HG02763 (cell line): ENCODE data around the gene NOD2.
A peak's percentile ranks its signal among the peaks of the same experiment; 100 is the strongest.

Experiments used
- ATAC-seq: cut with Tn5 transposase; IDR thresholded peaks from one replicate; pipeline ENCODE4 v1.9.1; 2021; ENCODE audit warnings: mild to moderate bottlenecking, moderate library complexity; ENCODE audit not compliant: unreplicated experiment

The NOD2 gene

DNA sequence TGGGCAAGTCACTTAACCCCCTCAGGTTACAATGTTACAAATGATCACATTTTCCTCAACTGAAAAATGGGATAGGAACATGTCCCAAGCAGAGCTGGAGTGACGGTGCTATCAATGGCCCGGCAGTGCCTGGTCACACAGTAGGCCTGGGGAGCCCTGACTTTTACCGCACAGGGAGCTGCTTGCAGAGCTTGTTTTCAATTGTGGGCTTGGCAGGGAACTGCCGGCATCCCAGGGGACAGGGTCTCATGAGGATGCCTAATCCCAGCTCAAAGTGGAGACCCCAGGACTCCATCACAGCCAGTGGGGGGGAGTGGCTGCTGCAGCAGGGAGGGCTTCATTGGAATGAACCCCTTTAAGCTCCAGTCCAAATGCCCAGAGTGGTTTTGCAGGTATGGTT lies 23.7 kb upstream of the NOD2 start:
- ATAC-seq = no peak

DNA sequence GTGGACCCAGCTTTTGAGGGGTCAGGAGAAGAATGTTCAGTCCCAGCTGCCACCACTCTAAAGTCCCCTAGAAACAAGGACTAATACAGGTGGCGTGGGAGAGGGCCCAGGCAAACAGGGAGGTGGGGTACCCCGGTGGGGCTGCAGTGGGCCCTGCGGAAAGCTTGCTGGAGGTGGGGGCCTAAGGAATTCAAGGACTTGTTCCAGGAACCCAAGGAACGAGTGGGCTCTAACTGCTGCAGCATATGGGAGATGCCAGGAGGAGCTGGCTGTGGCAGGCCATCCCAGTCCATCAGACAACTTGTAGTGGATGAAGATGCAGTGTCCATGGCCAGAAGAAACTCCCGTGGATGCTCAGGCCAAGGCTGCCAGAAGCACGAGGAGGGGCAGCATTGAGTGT lies 22.9 kb upstream of the NOD2 start:
- no peak for ATAC-seq

DNA sequence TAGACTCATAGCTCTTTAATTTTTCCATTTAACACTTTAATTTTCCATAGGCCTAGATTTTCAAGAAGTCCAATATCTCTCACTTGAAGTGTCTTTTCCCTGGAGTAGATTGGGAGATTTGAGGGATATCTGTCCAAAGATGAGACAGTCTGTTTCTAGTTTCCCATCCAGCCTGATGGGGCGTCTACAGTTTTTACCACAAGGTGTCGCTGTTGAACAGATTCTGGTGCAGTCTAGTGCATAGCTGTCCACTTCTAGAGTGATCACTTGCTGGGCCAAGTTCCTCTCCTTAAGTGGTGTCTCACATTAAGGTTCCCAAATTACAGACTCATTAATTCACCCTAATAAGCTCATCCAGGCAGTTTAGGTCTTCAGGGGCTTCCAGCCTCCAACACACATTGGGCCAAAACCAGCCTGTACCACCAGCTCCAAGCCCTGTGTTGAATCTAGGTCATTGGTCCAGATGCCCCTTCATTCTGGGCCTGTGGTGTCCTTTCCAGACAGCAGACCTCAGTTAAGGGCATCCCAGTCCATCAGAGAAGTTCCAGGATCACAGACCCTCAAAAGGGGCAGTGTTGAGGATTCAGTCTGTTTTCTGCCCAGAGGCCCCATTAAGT lies 21.7 kb upstream of the NOD2 start:
- ATAC-seq = no peak

DNA sequence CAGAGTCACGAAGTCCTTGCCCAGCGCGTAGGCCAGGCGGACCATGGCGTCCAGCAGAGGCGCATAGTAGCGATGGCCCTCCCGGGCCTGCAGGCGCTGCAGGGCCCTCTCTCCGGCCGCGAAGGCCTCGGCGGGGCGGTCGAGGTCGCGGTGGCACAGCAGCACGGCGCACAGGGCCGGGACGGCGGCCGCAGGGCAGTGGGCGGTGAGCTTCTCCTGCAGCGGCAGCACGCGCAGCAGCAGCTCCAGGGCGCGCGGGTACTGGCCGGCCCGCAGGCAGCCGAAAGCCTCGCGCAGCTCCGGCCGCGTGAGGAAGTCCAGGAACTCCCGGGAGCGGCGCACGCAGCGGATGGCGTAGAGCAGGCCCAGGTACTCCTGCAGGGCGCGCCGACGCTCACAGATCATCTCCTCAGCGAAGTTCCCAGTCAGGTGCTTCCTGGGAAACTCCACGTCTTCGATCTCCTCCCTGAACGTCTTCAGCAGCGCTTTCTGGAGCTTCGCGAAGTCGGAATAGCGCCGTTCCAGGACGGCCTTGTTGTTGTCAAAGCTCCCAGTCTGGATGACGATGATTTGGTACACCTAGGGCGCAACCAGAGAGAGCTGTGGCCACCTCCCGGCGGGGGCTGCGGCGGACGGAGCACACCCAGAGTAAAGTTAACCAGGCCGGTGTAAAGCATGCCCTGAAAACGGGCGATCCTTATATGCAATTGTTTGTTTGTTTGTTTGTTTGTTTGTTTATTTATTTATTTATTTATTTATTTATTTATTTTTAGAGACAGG lies 19.7 kb upstream of the NOD2 start:
- ATAC-seq = no peak

- ATAC-seq = no peak
These were observed 18.6 kb upstream of the NOD2 start for GRCh38 chr16:50674831-50675230.

GRCh38 chr16:50675686-50676610 lies 17.5 kb upstream of the NOD2 start:
- ATAC-seq = no peak

GRCh38 chr16:50676684-50677225 lies 16.7 kb upstream of the NOD2 start:
- ATAC-seq = no peak

- no peak for ATAC-seq
These were observed 16.1 kb upstream of the NOD2 start for GRCh38 chr16:50677351-50677750.

DNA sequence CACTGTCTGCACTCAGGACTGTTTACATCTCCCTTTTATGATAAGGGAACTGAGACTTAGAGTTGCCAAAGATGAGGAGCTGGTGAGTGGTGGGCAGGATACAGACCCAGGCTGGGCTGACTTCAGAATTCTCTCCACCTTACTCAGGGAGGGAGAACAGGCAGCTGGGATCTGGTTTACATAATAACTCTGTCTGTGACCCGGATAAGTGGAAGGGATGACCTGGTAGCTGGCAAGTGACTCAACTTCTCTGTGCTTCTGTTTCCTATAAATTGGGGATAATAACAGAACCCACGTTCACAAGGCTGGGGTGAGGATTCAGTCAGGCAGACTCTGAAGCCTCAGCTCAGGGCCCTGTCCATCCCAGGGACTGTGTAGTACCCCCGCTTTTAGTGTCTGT lies 14.9 kb upstream of the NOD2 start:
- no peak for ATAC-seq

DNA sequence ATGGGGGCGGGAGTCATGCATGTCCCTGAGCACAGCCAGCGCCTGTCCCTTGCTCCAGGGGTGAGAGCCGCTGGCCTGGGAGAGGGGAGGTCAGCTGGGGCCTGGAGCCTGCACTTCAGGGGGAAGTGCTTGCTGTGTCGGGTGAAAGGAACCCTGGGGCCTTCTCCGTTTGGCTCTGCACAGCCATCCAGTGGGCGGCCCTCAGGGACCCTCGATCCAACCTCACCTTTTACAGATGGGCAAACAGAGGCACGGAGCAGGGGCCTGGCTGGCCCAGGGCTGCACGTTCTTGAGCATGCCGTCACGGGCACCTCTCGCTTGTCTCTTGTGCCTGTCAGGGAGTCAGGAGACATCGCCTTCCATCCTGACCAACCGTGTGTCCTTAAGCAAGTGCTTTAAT lies 14.1 kb upstream of the NOD2 start:
- ATAC-seq = no peak

DNA sequence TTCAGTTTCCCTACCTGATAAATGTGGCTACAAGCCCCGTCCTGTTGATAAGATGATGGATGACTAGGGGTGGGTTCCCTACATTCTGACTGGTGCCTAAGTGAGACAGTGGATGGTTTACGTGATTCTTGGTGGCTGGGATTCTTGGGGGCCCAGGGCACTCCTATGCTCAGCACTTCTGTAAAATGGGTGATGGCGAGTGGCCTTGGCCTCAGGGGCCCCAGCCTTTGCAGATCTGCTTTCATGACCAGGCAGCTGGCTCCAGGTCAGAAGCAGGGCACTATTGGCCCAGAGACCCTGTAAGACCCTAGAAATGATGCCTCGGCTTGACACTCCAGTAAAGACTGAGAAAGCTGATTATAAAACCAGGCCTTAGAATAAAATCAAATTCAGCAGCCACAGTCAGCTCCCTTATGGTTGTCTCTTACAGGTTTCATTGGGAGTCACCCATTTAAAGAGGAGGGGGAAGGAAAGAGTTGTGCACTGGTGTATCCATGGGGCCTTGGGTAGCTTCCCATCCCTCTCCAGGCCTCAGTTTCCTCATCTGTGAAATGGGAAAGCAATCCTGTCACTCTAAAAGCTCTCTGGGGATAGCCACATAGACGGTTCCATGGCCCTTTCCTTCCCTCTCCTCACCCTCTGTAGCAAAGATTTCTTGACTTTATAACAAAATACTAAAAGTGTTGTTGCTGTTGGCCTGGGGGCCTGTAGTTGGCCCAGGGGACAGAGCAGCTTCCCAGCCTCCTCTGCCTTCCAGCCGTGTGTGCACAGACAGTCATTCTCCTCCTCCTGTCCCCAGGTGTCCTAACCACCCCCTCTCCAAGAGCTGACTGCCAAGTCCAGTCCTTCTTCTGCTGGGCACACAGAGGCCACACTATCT lies 13.5 kb upstream of the NOD2 start:
- no peak for ATAC-seq

DNA sequence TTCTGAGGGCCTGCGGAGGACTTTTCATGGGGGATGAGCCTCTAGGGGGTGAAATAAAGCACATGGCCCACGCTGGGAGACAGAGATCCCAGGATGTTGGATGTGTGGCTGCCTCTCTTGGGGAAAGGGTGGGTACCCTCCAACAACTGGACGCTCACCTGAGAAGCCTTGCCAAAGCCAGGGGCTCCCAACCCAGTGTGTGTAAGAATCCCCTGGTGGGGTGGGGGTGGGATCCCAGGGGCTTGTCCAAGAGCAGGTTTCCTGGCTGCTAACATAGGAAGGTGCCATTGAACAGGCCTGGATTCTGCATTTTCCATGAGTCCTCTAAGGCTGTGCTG lies 12.9 kb upstream of the NOD2 start:
- ATAC-seq = no peak

- ATAC-seq = peak; percentile 49
These were observed 12.2 kb upstream of the NOD2 start, which contains the start of gene SNX20 for GRCh38 chr16:50681021-50681885. Gene SNX20, minus strand, starts transcription at chr16:50681312. Its CDS starts 3,786 bp downstream, at chr16:50677526.

DNA sequence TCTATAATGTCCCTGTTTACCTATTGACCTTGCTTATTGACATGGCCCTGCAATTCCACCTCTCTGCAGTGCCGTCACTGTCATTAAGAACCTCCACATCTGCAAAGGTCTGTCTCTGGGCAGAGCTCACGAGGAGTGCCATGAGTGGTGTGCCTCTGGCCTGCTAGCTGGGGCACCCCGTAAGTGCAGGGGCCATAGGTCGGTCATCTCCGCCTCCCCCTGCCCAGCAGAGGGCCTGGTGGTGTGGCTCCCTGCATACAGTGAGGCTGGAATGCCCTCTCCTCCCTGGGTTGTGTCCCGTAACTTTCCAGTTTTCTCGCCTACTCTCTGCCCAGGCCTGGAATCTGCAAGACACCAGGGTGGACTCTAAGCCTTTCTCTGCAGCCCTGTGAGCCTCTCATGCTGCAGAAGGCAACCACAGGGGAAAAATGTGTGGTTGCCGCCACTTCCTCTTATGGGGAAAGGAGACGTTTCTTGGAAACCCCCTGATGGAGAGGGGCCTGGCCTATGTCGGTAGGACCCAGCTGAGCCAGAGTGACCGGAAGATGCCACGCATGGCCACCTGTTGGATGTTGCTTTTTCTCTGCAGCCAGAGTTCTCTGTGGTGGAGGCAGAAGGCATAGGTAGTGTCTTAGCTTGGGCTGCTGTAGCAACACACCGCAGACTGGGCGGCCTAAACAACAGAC lies 9.6 kb upstream of the NOD2 start:
- peak; percentile 53 for ATAC-seq

DNA sequence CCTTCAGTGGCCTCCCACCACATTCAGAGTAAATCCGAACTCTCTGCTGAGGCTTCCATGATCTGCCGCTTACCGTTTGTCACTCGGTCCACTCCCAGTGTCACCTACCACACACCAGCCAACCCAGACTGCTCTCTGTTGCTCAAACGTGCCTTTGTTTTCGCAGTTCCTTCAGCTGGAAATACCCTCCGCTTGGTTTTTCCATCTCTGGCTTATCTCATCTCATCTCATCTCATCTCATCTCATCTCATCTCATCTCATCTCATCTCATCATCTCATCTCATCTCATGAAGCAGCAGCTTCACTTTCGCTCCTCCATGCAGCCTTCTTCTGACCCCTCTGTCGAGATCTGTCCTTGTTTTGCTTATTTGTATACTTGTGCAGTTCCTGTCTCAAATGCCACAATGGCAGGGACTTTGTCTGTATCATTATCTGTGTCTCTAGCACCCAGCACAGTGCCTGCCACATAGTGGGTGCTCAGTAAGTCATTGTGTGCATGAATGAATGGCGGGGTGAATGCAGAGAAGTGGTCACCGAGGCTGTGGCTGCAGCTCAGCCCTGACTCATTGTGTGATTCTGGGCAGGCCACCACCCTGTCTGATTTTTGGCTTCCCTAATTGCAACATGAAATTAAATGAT lies 8.5 kb upstream of the NOD2 start:
- ATAC-seq = no peak

- no peak for ATAC-seq
These were observed 7.8 kb upstream of the NOD2 start for GRCh38 chr16:50685462-50686063.

GRCh38 chr16:50688083-50688482 lies 5.3 kb upstream of the NOD2 start:
- no peak for ATAC-seq

DNA sequence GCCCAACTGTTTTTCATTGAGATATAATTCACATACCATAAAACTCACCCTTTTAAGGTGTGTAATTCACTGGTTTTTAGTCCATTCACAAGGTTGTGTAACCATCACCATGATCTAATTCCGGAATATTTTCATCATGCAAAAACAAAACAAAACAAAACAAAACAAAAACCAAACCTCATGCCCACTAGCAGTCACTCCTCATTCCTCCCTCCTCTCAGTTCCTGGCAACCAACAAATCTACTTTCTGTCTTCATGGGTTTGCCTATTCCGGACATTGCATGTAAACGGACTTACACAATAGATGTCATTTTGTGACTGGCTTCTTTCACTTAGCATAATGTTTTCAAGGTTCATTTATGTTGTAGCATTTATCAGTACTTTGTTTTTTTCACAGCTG lies 4.5 kb upstream of the NOD2 start:
- no peak for ATAC-seq
